GM21367 (cell line): Measurements from ENCODE around the gene CYYR1.
"Not testable (repeated sequence)": the region's sequence is repeated elsewhere in the genome, so short reads cannot be mapped to it uniquely, and the experiment has no call there.

ENCODE experiments used
- ATAC-seq: cut with Tn5 transposase; IDR thresholded peaks from one replicate; pipeline ENCODE4 v1.9.1; 2021; ENCODE audit not compliant: unreplicated experiment

Gene CYYR1

GRCh38 chr21:26495283-26495849 is 77.7 kb downstream of the CYYR1 start:
- no peak for ATAC-seq

GRCh38 chr21:26491663-26492062 is 81.4 kb downstream of the CYYR1 start:
- no peak for ATAC-seq

DNA sequence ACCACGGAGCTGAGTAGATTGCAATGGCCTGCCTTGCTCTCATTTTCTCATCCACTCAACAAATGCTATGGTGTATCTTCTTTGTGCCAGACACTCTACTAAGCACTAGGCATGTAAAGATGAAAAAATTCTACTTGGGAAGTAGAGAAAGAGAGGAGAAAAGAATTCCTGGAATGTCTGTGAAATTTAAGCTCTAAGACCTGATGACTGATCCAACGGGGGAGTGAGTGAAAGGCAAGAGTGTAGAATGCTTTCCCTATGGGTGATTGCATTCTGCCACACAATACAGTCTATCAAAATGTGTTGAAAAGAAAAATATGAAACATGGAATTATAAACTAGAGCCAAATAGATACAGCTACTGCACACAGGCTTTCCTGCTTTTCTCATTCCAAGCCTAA is 82.3 kb downstream of the CYYR1 start:
- ATAC-seq = no peak

DNA sequence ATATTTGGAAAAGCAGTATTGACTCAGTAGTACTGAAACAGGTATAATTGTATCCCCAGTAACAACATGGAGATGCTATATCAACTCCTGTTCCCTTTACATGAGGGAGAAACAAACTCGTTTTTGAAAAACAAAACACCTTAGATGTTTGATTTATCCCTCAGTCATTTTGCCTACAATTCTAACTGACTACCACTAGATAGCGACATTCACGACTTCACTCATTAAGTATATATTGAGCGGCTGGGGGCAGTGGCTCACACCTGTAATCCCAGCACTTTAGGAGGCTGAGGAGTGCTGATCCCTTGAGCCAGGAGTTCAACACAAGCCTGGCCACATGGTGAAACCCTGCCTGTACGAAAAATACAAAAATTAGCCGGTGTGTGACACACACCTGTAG is 83.3 kb downstream of the CYYR1 start:
- no peak for ATAC-seq

GRCh38 chr21:26487981-26488480 is 85.1 kb downstream of the CYYR1 start:
- ATAC-seq = no peak

DNA sequence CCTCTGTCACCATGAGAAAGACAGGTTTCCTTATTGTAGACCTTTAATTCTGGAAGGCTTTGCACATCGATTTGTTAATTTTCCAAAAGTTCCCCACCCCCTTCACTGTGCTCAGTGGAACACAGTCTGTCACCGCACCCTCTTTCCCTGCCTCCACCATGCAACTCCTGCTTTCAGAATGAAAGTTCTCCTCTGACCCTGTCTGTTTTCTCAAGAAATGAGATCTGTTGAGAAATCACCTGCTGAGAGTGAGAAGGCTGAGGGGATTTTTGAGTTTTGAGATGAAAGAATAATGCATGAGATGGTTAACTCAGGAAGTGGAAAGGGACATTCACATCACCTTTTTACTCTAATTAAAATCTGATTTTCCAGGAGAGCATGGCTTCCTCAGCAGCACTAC is 99.6 kb downstream of the CYYR1 start:
- ATAC-seq = no peak

DNA sequence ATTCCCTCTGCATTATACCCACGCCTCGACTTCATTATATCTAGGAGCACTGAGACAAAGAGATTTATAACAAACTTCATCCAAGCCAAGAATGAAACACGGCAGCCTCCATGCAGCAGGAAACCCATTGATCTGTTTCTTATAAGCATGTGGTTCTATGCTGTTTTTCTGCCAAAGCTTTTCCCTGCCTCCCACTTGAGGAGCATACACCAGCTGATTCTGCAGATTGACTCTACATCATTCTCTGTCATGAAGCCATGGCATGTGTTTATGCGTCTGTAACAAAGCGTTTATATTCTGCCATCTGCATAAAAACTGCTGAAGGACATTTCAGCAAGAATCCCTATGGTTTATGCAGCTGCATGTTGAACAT is 102.0 kb downstream of the CYYR1 start:
- ATAC-seq = no peak

DNA sequence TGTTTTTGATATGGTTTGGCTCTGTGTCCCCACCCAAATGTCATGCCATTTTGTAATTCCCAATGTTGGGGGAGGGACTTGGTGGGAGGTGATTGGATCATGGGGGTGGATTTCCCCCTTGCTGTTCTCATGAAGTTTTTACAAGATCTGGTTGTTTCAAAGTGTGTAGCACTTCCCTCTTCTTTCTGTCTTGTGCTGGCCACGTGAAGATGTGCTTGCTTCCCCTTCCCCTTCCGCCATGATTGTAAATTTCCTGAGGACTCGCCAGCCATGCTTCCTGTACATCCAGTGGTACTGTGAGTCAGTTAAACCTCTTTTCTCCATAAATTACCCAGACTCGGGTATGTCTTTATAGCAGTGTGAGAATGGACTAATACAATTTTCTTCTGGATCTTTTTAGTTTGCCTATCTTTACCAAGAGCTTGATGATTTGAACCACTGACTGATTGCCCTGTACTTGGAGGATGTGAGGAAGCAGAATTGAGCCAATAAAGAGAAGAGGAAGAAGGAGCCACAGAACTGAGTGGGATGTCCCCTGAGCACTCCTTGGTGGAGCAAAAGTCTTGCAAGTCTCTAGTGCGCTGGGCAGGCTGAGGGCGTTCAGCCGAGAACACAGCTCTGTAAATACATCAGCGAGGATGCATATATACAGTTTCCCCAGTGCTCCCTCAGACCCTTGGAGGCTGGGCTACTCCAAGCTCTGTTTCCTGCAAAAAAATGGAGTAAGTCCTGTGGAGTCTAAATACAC is 102.6 kb downstream of the CYYR1 start:
- ATAC-seq = no peak

- no peak for ATAC-seq
Observed at GRCh38 chr21:26469789-26470188, 103.3 kb downstream of the CYYR1 start.

- ATAC-seq = no peak
Observed at GRCh38 chr21:26465916-26466315, 107.2 kb downstream of the CYYR1 start.

DNA sequence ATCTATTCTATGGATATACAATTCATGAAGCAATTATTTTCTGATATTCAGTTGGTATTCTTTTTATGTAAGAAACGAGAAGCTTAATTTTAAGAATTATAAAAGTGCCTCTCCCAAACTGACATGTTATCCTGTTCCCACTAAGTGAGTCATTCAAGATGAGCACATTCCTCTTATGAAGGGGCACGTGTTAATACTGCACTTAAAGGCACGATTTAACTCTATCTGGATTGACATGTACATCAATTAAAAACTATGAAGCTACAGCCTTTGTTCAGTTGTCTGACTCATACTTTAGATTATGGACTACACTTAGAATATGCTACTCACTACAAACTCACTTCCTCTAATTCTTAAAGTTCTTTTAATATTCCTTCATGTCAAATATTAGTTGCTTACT is 111.6 kb downstream of the CYYR1 start:
- no peak for ATAC-seq

- no peak for ATAC-seq
Observed at GRCh38 chr21:26460621-26461020, 112.5 kb downstream of the CYYR1 start.

GRCh38 chr21:26458854-26459253 is 114.2 kb downstream of the CYYR1 start:
- not testable (repeated sequence) for ATAC-seq

- no peak for ATAC-seq
Observed at GRCh38 chr21:26457817-26458216, 115.3 kb downstream of the CYYR1 start.

DNA sequence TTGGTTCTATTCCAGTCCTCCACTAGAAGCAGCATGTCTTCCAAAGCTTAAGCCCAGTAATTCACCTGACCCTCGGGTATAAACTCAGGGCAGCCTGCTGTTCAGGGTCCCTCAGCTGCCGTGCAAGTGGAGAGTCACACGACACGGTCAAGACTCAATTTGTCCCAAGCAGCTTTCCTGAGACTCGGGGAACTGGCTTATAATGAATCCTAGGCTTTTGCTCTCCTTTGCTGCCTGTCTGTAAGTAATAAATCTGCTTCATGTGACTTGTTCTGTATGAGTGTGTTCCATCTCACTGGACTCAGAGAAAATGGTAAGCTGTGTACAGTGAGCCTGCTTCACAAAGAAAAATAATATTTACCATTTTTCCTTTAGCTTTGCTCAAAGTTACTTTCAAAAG is 119.8 kb downstream of the CYYR1 start:
- ATAC-seq = no peak

GRCh38 chr21:26451081-26451740 is 121.9 kb downstream of the CYYR1 start:
- ATAC-seq = no peak

DNA sequence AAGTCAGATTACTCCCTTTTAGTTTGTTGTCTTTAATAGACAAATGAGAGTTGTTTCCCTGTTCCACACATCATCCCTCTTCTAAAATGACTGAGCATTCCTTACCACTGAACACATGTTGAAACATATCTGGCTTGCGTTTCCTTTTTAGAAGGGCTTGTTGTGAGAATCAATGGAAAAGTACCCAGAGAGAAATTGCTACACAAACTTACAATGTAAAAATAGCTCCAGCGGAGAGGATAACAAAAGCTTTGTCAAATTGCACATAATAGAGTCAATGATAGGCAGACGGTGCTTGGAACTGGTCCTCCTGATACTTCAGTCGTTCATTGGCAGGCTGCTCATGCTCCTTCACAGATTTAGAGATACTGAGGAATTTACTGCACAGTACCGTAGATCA is 123.9 kb downstream of the CYYR1 start:
- ATAC-seq = no peak

DNA sequence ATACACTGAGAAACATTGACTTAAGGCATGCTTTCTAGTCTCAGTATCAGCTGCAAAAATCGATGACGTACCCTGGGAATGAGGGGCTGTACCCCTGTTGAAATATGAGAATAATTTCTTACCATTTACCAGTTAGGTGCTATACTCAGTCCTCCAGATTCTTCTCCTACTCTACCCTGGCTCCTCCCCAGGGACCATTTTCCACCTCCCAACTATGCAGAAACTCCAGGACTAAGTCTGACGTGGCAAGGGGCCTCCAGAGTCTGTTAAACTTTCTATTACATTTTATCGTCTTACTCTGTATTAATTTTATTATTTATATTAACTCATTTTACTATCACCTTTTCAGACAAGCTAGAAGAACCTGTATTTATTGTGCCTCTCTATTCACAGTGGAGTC is 124.3 kb downstream of the CYYR1 start:
- no peak for ATAC-seq

- no peak for ATAC-seq
Observed at GRCh38 chr21:26447932-26448475, 125.1 kb downstream of the CYYR1 start.

- no peak for ATAC-seq
Observed at GRCh38 chr21:26445440-26445839, 127.6 kb downstream of the CYYR1 start.

GRCh38 chr21:26444646-26445045 is 128.4 kb downstream of the CYYR1 start:
- no peak for ATAC-seq

GRCh38 chr21:26443867-26444266 is 129.2 kb downstream of the CYYR1 start:
- ATAC-seq = no peak
